NCI-H146 (cell line): ENCODE measurements around the gene RFC4.

Experiments
- DNase-seq: peaks from one replicate; lab custom pipeline; 2025; lab: John Stamatoyannopoulos, UW

The RFC4 gene

DNA sequence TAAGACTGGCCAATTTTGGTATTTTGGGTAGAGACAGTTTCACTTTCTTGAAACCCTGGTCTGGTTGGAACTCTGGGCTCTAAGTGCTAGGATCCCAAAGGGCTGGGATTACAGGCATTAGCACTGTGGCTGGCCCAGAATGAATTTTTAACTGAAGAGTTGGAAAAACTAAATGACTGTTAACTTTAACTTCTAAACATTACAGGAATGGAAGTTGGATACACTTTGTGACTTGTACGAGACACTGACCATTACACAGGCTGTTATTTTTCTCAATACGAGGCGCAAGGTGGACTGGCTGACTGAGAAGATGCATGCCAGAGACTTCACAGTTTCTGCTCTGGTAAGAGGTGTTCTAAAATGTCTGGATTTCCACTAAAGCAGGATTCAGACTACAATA is 19.4 kb downstream of the RFC4 start:
- DNase-seq = no peak

DNA sequence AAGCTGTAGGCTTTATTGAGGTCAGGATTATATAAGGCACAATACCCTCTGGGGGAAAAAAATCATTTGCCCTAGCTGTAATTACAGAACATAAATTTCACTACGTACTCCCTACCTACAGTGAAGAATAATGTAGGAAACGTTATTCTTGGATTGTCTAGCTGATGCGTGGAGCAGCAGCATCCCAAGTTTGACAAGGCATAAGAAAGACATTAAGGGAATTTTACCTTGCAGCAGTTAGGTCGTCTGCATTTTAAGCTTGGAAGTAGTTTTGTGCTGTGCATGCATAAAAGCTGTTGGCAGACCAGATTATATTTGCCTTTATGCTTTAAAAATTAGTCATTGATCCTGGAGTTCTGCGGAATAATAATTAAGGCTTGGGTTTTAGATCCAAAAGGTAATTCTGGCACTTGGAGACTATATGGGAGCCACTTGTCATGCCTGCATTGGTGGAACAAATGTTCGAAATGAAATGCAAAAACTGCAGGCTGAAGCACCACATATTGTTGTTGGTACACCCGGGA is 20.7 kb downstream of the RFC4 start:
- no peak for DNase-seq

DNA sequence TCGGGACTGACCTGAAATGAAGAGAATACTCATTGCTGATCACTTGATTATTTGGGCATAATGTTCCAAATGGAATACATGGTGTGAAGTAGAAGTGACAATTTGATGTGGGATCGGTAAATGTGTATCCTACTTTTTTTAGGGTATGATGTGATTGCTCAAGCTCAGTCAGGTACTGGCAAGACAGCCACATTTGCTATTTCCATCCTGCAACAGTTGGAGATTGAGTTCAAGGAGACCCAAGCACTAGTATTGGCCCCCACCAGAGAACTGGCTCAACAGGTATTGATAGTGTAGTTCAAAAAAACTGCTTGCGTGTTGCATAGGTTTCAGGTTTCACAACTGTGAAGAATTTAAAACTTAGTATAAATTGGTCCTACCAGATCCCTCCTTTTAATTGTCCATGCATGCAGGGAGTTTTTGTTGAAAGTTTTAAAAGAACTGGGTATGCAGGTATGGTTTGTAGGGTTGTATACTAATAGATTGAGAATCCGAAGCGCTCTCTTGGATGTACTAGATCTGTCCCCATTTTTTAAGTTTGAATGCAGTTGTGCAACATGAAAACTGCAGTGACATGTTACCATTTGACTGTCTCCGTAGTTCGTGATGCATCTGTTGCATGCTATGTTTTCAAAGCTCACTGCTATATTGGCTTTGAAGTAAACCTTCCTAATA is 21.3 kb downstream of the RFC4 start:
- no peak for DNase-seq

DNA sequence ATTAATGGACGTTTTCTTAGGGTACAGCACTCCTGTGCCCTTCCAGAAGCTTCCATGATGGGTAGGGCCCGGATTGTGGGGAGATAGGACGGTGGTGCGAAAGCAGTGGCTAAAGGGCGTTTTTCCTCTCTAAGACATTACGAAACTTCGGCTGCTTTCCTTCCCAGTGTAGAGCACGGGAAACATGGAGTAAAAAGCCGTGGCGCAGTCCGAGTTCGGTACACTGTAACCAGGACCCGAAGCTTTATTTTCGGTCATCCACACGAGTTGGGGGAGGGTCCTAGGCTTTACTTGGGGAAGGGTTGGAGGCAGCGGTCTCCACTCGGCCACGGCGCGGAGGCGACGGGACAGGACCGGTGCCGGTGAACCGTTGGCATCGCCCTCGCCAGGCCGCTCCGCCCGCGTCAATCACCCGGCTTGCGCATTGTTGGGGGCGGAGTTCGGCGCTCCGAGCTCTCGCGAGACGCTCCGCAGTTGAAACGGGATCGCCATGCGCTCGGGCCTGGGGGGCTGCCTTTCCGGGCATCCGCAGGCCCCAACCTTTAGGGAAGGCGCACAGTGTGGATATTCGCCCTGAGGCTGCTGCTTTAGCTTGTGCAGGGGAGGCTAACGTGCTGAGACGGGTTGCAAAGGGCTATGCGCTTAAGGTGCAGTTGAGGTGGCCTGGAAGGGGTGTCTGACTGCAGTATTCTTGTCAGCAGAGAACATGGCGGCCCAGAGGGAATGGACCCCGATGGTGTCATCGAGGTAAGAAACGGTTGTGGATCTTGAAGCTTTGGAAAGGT is 22.4 kb downstream of the RFC4 start:
- DNase-seq = peak; percentile 84

DNA sequence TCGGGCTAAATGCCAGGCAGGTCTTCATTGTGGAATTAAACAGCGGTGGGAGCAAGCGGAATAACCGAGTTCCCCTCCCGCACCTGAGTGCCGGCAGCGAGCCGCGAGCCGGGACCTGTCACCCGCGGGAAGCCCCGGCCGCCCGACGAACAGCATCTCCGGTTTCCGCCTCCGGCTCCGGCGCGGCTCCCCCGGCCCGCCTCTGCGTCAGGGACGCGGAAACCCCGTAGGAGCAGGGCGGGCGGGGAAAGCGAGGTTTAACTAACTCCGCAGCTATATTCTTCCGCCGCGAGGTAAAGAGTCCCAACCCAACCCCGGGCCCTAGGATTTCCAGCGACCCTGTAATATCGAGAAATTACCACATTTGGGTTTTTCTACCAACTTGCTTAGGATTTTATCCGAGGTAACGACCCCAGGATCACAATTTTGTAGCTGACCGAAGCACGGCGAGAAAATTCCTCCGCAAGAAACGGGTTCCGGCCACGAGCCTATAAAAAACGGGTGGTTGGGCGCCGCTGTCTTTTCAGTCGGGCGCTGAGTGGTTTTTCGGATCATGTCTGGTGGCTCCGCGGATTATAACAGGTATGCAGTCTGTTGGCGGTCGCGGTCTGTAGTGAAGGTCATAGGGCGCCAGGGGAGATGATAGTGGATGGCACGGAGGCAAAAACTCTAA is 23.1 kb downstream of the RFC4 start, which contains the start of gene EIF4A2:
Gene EIF4A2, plus strand, starts transcription at position 520 of the 673 bp plus-strand sequence. Its CDS starts 34 bp downstream, at position 554.
- peak; percentile 95 for DNase-seq

DNA sequence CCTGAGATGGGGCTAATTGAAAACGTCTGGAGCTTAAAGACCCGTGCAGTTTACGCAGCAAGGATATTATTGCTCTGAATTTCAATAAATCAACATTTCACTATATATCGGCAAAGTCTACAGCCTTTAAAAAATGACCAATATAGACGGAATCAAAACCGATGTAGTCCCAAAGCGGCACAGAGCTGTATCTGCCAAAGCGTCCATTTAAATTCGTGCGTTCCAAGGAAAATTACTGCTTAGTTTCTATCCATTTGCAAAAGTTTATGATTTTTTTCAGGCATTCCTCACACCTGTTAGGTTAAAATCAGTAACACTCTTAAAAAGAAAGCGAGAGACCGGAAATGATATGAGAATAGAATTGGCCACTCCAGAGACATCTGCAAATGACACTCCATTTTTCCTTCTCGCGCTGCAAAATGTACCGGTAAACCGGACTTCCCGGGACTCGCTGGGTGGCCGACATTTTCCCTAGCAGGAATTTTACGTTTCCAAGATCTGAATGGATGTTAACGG is 23.7 kb downstream of the RFC4 start:
- DNase-seq = peak; percentile 87

DNA sequence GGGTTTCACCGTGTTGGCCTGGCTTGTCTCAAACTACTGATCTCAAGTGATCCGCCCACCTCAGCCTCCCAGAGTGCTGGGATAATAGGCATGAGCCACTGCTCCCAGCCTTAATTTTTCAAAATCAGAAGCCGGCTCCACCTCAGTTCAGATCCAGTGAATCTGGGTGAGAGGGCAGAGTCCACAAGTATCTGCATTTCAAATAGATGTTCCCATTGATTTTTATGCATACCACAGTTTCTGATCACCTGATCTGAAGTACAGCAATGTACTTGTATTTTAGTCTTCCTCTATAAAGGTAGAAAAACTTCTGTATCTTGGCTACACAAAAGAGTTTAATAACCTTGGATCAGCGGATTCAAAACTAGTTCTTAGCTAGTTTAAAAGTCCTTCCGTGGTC is 27.1 kb downstream of the RFC4 start:
- no peak for DNase-seq

DNA sequence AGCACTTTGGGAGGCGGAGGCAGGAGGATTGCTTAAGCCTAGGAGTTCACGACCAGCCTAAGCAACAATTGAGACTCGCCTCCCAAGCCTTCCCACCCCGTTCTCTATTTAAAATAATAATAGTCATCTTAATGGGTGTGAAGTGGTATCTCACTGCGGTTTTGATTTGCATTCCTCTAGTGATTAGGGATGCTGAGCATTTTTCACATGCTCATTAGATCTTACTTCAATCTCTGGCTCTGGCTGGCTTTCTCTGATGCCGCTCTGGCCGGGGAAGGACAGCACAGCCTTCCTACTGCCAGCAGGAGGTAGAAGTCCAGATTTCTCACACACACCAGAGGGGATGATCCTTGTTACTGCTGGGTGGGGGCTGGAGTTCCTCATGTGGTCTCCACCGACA is 30.3 kb downstream of the RFC4 start:
- DNase-seq = no peak

DNA sequence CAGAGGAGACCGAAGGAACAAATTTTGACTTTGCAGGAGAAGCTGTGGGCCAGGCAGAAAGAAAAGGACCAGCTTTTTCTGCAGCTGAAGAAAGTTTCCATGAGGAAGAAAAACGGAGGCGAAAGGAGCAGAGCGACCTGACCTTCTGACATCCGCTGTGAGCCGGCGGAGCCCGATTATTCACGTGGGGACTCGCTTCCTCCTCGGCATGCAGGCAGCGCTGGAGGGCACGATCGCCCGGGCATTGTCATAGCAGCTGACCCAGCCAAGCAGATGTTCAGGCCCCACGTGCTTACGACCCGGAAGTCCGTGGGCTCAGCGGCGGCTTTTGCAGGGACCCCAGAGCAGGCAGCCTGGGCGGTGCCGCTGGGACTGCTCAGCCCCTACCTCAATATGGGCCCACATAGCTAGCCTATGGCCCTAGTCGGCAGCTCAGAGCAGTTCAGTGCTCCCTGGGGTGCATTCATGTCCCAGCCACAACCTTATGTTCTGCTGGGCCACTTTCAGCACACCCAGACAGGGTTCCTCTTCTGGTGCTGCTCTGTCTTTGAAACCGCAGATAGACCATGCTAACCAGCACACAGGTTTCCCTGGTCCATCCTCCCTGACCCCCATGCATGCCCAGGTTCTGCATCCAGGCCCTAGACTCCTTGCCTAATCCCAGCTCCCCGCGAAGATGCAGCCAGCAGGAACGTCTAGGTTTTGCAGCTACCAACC is 33.4 kb downstream of the RFC4 start:
- DNase-seq = peak; percentile 39

DNA sequence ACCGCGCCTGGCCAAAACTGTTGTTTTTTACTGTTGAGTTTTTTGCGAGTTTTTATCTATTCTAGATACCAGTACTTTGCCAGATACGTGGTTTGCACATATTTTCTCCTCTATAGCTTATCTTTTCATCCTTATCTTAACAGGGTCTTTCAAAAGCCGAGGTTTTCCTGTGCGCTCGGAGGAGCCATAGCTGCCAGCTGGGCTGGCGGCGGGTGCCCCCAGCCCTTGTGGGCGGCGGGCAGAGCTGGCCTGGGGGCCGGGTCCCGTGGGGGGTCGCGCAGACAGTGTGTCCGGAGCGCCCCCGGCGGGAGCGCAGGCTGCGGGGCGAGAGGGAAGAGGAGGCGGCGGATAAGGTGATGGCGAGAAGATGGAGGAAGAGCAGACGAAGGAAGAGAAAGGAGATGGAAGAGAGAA is 34.0 kb downstream of the RFC4 start:
- DNase-seq = no peak

DNA sequence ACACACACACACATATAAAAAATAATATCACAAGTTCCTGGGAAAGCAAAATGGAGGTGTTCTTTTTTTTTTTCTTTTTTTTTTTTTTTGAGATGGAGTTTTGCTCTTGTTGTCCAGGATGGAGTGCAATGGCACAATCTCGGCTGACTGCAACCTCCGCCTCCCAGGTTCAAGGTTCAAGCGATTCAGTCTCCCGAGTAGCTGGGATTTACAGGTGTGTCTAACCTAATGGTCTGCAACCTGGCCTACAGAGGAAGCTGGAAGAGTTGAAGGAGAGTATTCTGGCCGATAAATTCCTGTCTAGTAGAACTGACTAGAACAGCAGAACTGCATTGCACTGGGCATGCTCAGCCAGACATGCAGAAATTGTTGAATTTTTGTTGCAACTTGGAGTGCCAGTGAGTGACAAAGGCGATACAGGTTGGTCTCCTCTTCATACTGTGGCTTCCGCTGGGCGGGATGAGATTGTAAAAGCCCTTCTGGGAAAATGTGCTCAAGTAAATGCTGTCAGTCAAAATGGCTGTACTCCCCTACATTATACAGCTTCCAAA is 45.3 kb downstream of the RFC4 start:
- DNase-seq = no peak

DNA sequence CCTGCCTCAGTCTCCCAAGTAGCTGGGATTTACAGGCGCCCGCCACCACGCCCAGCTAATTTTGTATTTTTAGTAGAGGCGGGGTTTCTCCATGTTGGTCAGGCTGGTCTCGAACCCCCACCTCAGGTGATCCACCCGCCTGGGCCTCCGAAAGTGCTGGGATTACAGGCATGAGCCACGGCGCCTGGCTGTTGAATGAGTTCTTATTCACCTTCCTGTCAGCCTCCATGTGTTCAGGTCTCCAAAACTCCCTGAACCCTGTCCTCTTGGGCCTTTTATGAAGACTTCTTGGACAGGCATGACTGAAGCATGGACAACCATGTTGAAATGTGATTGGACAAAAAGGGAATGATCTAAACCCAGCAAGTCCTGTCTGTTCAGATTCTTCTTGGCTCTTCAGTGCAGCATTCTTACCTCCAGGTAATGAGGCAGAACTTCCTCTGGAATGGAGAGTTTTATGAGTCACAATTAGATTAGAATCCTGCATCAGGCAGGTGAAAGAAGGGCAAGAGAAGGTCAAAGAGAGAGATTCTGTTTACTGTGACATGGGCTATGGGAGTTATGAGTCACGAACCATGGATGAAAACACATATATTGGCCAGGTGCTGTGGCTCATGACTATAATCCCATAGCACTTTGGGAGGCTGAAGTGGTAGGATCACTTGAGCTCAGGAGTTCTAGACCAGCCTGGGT is 46.0 kb downstream of the RFC4 start:
- DNase-seq = no peak

DNA sequence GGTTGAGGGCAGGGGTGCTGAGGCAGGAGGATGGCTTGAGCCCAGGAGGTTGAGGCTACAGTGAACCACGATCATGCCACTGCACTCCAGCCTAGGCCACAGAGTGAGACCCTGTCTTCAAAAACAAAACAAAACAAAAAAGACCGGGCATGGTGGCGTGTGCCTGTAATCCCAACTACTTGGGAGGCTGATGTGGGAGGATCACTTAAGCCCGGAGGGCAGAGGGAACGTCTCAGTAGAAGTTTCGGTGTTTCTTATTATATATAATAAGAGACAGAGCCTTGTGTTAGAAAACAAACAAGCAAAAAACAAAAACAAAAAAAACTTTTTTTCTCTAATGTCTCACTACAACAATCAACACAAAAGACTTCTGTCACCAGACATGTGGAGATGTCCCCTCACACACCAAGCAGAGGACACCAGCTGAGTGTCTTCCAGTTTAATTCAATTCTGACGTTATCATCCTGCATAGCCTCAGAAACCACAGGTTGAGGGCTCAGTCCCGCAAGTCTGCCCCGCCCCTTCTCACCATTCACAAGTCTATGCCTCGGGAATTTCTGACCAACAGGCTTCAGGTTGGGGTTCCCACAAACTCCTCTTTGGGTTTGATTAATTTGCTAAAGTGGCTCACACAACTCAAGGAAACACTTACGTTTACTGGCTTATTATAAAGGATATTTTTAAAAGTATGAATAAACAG is 46.9 kb downstream of the RFC4 start:
- DNase-seq = no peak

DNA sequence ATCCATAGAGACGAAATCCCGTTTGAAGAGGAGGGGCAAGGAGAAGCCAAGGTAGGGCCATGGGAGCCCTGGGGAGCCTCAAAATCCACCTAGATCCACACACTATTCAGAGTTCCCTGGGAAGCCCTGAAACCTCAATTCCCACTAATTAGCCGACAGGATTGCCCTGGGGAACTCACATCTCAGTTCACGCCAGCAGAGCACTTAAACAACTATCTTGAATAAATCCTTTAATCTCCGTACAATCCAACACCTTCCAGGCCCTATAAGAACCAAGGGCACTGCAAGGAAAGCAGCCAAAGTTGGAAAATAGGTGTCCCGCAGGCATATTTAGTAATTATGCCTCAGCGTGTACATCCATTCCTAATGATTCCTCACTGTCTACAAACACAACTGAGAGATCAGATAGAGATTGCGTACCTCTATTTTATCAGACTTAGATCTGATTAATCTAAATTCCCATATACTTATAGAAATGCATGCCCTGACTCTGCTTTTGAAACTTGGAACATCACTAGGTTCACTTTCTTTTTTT is 48.5 kb downstream of the RFC4 start:
- DNase-seq = no peak

DNA sequence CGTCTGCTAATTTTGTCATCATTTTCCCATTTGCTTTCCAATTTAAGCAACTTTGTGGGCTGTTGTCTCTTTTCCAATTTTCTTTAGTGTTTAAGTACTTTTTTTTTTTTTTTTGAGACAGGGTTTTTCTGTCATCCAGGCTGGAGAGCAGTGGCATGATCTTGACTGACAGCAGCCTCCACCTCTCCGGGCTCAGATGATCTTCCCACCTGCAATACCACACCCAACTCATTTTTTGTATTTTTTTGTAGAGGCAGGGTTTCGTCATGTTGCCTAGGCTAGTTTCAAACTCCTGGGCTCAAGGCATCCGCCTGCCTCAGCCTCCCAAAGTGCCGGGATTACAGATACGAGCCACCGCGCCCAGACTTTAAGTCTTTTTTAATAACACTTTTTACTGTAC is 49.1 kb downstream of the RFC4 start:
- DNase-seq = no peak

DNA sequence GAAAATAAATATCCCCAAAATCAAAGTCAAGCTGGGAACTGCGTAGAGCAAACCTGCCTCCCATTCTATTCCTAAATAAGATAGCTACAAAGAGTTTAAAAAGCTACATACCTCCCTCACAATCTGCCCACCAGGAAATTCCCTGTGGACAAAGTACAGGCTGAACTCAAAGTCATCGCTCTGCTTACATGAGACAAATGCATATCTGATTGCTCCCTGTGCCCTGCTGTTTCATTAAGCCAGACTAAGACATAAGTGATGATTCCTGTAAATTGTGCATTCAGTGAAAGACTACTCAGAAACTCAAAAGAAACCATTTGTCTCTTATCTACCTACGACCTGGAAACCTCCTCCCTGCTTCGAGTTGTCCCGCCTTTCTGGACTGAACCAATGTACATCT is 51.4 kb downstream of the RFC4 start:
- no peak for DNase-seq

DNA sequence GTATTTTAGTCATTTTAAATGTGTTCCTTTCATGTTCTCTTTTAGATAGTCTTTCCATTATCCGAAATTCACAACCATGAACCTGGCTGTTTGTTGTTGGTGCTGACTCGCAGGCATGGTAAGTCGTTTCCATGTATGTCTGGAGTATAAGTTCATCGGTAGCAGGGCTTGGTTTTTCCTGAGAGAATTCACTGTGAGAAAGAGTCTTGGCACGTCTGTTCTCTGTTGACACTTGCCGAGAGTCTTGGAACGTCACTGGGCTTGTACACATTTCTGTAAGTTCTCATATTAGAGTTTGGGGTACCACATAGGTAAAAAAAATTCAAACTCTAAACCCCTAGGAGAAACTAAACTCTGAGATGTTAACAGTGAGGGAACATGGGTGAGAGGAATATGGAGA is 52.3 kb downstream of the RFC4 start:
- DNase-seq = no peak

DNA sequence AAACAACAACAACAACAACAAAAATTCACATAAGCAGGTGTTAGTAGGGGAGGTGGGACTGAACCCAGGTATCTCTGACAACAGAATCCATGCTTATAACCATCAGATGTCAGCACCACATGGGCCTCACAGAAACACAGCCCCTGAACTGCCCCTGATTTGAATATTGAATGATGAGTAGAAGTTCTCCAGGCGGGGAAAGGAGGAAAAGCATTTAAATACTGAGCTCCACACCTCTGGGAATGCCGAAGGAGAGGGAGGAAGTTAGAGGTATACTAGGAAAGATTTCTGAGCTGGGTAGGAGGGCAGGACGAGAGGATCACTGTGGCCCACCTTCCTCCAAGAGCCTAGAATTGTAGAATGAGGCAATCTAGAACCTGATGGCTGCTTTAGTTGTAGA is 54.8 kb downstream of the RFC4 start:
- DNase-seq = no peak

DNA sequence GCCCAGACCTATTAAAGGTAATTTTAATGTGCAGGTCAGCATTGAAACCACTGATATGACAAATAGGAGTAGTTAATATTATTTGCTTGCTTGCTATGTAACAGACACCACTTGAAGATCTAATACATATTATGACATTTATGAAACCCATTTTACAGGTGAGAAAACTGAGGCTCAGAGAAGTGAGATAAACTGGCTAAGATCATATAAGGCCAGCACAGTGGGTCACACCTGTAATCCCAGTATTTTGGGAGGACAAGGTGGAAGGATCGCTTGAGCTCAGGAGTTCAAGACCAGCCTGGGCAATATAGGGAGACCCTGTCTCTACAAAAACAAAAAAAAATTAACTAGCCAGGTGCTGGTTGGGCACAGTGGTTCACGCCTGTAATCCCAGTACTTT is 56.0 kb downstream of the RFC4 start:
- DNase-seq = no peak

DNA sequence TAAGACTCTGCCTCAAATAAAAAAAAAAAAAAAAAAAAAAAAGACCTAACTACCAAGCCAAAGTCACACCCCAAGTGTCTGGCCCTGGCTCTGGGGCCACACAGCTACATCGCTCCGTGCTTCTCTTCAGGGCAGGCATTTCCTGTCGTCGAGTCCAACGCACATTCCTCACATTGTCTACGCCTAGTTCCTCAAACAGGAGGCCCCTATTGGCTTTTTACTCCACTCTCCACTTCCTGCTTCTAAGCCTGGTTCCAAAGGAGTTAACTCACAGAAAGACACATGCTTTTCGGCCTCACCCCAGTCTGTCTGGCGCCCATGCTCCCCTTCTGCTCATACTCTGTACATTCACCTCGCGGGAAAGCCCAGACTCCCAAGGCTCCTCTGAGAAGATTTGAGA is 60.3 kb downstream of the RFC4 start:
- DNase-seq = no peak
